Body of pancreas (tissue), 4 donors: ENCODE measurements around the gene GLUD1. TPM values are rescaled to one million over a fixed set of nuclear protein-coding genes. Genes with fewer than 3 reads are reported as not detected.

Source experiments
- ATAC-seq: fragments of 150-250 bp; one replicate; pipeline ENCODE4 v1.9.1; 2016
- DNase-seq, 4 donors: peaks; one replicate each; pipeline ENCODE4 v3.0.0-alpha.2; 2019
- H3K27ac ChIP-seq, 4 donors: fragments of 200-600 bp; sonication (generic); 1 replicate in 3 of 4; 2 replicates in 1 of 4; pipeline versions ENCODE4 v1.5.1 to v1.6.1; 2016 to 2019; ENCODE audit warnings: mild to moderate bottlenecking in 1 of 4, mixed read lengths in 1 of 4, moderate library complexity in 1 of 4
- H3K27me3 ChIP-seq, 2 donors: fragments of 200-600 bp; sonication (generic); one replicate each; pipeline ENCODE4 v1.6.0; 2016; ENCODE audit warnings: mild to moderate bottlenecking in 1 of 2
- H3K36me3 ChIP-seq, 2 donors: fragments of 200-600 bp; sonication (generic); replicated peaks in 1 of 2; 2 replicates each; pipeline ENCODE4 v1.5.1; 2016; ENCODE audit warnings: low read depth in 2 of 2; ENCODE audit not compliant: insufficient read depth in 1 of 2
- H3K4me1 ChIP-seq: fragments of 200-600 bp; sonication (generic); one replicate; pipeline ENCODE4 v1.6.0; 2016
- H3K4me3 ChIP-seq, 2 donors: fragments of 200-600 bp; sonication (generic); 1 replicate in 1 of 2; 2 replicates in 1 of 2; pipeline ENCODE4 v1.5.1; 2016 to 2019
- H3K9me3 ChIP-seq, 3 donors: fragments of 200-600 bp; sonication (generic); 1 replicate in 2 of 3; 2 replicates in 1 of 3; pipeline ENCODE4 v1.5.1; 2016
- POLR2A ChIP-seq, 3 donors: fragments of 450-650 bp; IDR thresholded peaks; one replicate each; pipeline ENCODE4 v1.6.1; 2016; ENCODE audit warnings: antibody characterized with exemption in 3 of 3, mild to moderate bottlenecking in 2 of 3
- WGBS, 2 donors: methylation state at CpG; one replicate each; pipeline ENCODE4 v1.1.5; 2017; 5-methylcytosine and 5-hydroxymethylcytosine counted together
- intact Hi-C: fragments of 100-400 bp; cut with DNase I; formaldehyde crosslinking; loops from one replicate; pipeline ENCODE4 v1.15.1; 2023
- total RNA-seq, 2 donors: library from RNA; depleted of rRNA; stranded (reverse); fragments of >200 nt; gene quantifications; one replicate each; pipeline ENCODE4 v1.1.0, GENCODE V29; 2016
- TF ChIP-seq, protein P1 (sequence below), 7 experiments: fragments of 450-650 bp in 4 of 7; fragments of 200-600 bp in 3 of 7; sonication (generic) in 3 of 7; IDR thresholded peaks; one replicate each; pipeline ENCODE4 v1.5.1; 2016 to 2019; ENCODE audit warnings: antibody characterized with exemption in 7 of 7

GLUD1 gene
- total RNA-seq, 2 donors from 2014 or later, result 72.1 to 74.5 TPM

GRCh38 chr10:87093632-87094372, 841 bp downstream of the GLUD1 start:
- H3K4me1 ChIP-seq, result peaks cover 42% of the 10 kb centered on the region

GRCh38 chr10:87092861-87093631, 1.6 kb downstream of the GLUD1 start:
- WGBS, 2 donors, result 0 to 3% methylated on average over 9 of the region's 9 CpGs
- H3K27ac ChIP-seq, result peak overlapping the region; percentile 96 to 99 (median 98)
- no peaks in the 10 kb centered on the region for H3K27me3 ChIP-seq
- no peaks in the 10 kb centered on the region for H3K9me3 ChIP-seq
- DNase-seq, result peak; percentile 48 to 71 (median 61)
- H3K36me3 ChIP-seq, result no peaks in the 10 kb centered on the region
- peaks cover 48% of the 10 kb centered on the region for H3K4me1 ChIP-seq
- intact Hi-C loops, result no loop called here
- H3K4me3 ChIP-seq, result peak overlapping the region in 1 of 2 donors; percentile 61
- TF ChIP-seq, protein P1, sequence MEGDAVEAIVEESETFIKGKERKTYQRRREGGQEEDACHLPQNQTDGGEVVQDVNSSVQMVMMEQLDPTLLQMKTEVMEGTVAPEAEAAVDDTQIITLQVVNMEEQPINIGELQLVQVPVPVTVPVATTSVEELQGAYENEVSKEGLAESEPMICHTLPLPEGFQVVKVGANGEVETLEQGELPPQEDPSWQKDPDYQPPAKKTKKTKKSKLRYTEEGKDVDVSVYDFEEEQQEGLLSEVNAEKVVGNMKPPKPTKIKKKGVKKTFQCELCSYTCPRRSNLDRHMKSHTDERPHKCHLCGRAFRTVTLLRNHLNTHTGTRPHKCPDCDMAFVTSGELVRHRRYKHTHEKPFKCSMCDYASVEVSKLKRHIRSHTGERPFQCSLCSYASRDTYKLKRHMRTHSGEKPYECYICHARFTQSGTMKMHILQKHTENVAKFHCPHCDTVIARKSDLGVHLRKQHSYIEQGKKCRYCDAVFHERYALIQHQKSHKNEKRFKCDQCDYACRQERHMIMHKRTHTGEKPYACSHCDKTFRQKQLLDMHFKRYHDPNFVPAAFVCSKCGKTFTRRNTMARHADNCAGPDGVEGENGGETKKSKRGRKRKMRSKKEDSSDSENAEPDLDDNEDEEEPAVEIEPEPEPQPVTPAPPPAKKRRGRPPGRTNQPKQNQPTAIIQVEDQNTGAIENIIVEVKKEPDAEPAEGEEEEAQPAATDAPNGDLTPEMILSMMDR (IDR thresholded peaks at IDR 0.05), result no peak
- peak in 2 of 3 donors; percentile 28 to 37 for TF ChIP-seq POLR2A (IDR thresholded peaks at IDR 0.05)
- no peak for ATAC-seq

More at GRCh38 chr10:87093632-87094372, 841 bp downstream of the GLUD1 start:
- TF ChIP-seq POLR2A (IDR thresholded peaks at IDR 0.05), result peak; percentile 2 to 68 (median 58)
- TF ChIP-seq, protein P1 (IDR thresholded peaks at IDR 0.05), result peak in 2 of 7 experiments; percentile 3 to 9
- peak overlapping the region; percentile 96 to 99 (median 98) for H3K27ac ChIP-seq
- DNase-seq (peak; percentile 72 to 84 (median 80)), ATAC-seq (peak; percentile 23)
- H3K4me3 ChIP-seq, result peak overlapping the region; percentile 32 to 61
- H3K27me3 ChIP-seq, result no peaks in the 10 kb centered on the region
- 1 to 2% methylated on average over 14 to 36 of the region's 39 CpGs for WGBS, 2 donors
- H3K9me3 ChIP-seq, result no peaks in the 10 kb centered on the region
- peaks cover 0 to 2% of the 10 kb centered on the region in 2 donors for H3K36me3 ChIP-seq
- intact Hi-C loops, result no loop called here

DNA sequence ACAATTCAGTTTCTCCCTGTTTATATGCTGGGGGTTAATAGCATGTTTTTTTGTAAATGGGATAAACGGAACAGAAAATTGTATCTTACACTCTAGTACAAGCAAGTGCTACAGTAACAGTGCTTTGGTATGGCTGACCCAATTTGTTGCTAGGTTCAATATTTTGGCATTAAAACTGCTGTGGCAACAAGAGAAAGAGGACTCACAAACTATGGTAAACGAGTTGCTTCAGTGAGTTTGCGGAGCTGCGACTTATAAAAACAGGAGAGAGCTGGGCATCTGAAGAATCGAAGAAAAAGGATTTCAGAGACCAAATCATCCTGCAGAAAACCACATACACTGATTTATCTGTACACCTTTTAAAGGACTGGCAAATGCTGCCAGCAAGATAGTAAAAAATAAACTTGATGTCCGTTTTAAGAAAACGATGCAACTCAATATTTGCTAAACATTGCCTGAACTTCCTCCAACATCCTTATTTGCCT, 2.2 kb downstream of the GLUD1 start:
- peak in 1 of 4 donors; percentile 14 for DNase-seq

GRCh38 chr10:87090779-87091178, 3.9 kb downstream of the GLUD1 start:
- no peaks in the 10 kb centered on the region for H3K9me3 ChIP-seq
- no peaks in the 10 kb centered on the region for H3K36me3 ChIP-seq
- TF ChIP-seq, protein P1 (IDR thresholded peaks at IDR 0.05), result no peak
- TF ChIP-seq POLR2A (IDR thresholded peaks at IDR 0.05), result no peak
- H3K4me3 ChIP-seq, result no peak overlapping the region
- peak overlapping the region; percentile 26 to 99 (median 98) for H3K27ac ChIP-seq
- no peak for ATAC-seq
- H3K4me1 ChIP-seq, result peaks cover 46% of the 10 kb centered on the region
- DNase-seq, result no peak
- H3K27me3 ChIP-seq, result no peaks in the 10 kb centered on the region
- intact Hi-C loops, result no loop called here
- 46 to 61% methylated on average over 4 of the region's 4 CpGs for WGBS, 2 donors

More for the DNA sequence above, 2.2 kb downstream of the GLUD1 start:
- TF ChIP-seq, protein P1 (IDR thresholded peaks at IDR 0.05), result no peak
- no peak for TF ChIP-seq POLR2A (IDR thresholded peaks at IDR 0.05)
- Histone ChIP-seq H3K4me1 (peaks cover 55% of the 10 kb centered on the region), H3K27me3 (no peaks in the 10 kb centered on the region), H3K36me3 (no peaks in the 10 kb centered on the region), H3K9me3 (no peaks in the 10 kb centered on the region), H3K4me3 (peak overlapping the region in 1 of 2 donors; percentile 61), H3K27ac (peak overlapping the region; percentile 96 to 99 (median 98))
- intact Hi-C loops, result no loop called here
- ATAC-seq, result no peak
- 6 to 9% methylated on average over 7 of the region's 7 CpGs for WGBS, 2 donors
